ENCODE results near the gene LAMA5. TPM values are rescaled to one million over a fixed set of nuclear protein-coding genes. Genes with fewer than 3 reads are reported as not detected.

Gene LAMA5
- polyA plus RNA-seq, 1 donor = 96.2 TPM

DNA sequence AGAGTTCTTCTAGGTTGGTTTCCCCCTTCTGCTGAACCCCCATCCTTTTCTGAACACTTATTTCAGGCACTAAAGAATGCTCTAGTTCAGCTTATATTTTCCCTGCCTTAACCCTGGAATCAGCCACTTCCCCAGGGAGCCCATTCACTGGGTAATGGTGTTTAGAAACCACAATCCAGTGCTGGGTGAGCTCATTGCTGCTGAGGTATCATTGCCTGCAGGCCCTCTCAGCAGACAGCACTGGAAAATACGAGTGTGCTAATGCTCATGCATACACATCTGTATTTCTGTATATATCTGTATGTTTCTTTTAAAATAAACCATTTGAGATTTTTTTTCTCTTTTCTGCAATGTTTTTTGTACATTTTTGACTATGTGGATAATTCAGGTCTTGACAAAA lies 101.7 kb downstream of the LAMA5 start:
- DNase-seq = no peak

DNA sequence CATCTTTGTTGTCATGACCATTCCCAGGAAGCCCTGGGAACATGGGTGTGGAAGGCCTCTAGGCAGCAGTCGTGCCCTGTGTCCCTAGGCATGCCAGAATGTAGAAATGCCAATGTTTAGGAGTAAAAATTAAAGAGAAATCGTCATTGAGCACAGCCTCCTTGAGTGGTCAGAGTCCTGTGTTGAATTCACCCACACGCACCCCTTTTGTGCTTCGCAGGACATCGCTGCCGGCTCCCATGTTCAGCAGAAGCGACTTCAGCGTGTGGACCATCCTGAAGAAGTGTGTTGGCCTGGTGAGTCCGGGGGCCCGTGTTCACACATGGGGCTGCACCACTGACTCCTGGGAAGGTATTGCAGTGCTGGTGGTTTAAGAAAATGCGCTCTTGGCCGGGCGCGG lies 103.7 kb downstream of the LAMA5 start:
- DNase-seq = no peak

DNA sequence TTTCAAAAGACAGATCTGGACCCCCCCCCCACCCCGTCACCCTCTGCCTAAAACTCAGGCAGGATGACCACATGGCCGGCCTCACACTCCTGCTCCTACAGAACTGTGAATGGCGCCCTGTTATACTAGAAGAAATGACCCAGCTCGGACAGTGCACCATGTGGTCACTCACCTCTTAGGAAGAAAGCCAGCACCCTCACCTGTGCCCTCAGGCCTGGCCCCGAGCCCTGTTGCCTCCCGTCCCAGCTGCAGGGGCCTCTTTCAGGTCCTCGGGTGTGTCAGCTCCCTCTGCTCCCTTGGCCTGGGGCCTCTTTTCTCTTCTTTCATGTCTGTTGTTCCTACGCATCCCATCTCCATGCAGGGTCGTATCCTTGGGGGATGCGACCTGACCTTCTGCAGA lies 105.0 kb downstream of the LAMA5 start:
- no peak for DNase-seq

- no peak for DNase-seq
These were observed 107.9 kb downstream of the LAMA5 start for GRCh38 chr20:62259294-62259565.

Other genes starting within 250 kb of the LAMA5 start
- 91.1 TPM for gene LSM14B, start 244.8 kb downstream of the LAMA5 start, polyA plus RNA-seq (ENCODE audit: insufficient read length)
- 156 TPM for gene PSMA7, start 223.9 kb downstream of the LAMA5 start, polyA plus RNA-seq (ENCODE audit: insufficient read length)
- 17.8 TPM for gene SS18L1, start 223.5 kb downstream of the LAMA5 start, polyA plus RNA-seq (ENCODE audit: insufficient read length)
- gene MTG2, start 184.3 kb downstream of the LAMA5 start, polyA plus RNA-seq (ENCODE audit: insufficient read length) = 35.7 TPM
- 2.2 TPM for gene HRH3, start 147.0 kb downstream of the LAMA5 start, polyA plus RNA-seq (ENCODE audit: insufficient read length)
- gene OSBPL2, start 128.8 kb downstream of the LAMA5 start, polyA plus RNA-seq (ENCODE audit: insufficient read length) = 30.3 TPM
- gene ADRM1, start 64.3 kb downstream of the LAMA5 start, polyA plus RNA-seq (ENCODE audit: insufficient read length) = 69.4 TPM
- gene RPS21, start 19.8 kb upstream of the LAMA5 start, polyA plus RNA-seq (ENCODE audit: insufficient read length) = 1,182 TPM
- 5.5 TPM for gene CABLES2, start 40.0 kb upstream of the LAMA5 start, polyA plus RNA-seq (ENCODE audit: insufficient read length)
- gene RBBP8NL, start 60.2 kb upstream of the LAMA5 start, polyA plus RNA-seq (ENCODE audit: insufficient read length) = not detected
- gene GATA5, start 108.7 kb upstream of the LAMA5 start, polyA plus RNA-seq (ENCODE audit: insufficient read length) = 0.08 TPM

Measured in hindlimb muscle (tissue), 1 donor.